K562 treated with DMSO at 1 percent for 12 hours (cell line): Measurements from ENCODE around the gene TASOR2. TPM values are rescaled to one million over a fixed set of nuclear protein-coding genes. Genes with fewer than 3 reads are reported as not detected.

Experiments
- total RNA-seq: library from RNA; unstranded; fragments of 300-600 nt; gene quantifications from 2 replicates; pipeline ENCODE4 v1.2.3, GENCODE V29; 2022; ENCODE audit not compliant: insufficient read depth

The TASOR2 gene
- 8.1 and 33.8 TPM in 2 replicates for total RNA-seq

GRCh38 chr10:5684318-5684970 is at the start of gene TASOR2:
TASOR2 (plus strand) TSS chr10:5684838; CDS start chr10:5720643, 35,805 bp downstream.

GRCh38 chr10:5666008-5666840 is 18.4 kb upstream of the TASOR2 start, which contains the start of gene ASB13:
ASB13 (minus strand) TSS chr10:5666595; CDS start chr10:5666551, 44 bp downstream.

Other genes starting within 250 kb of the TASOR2 start
- gene CALML5, start 185.3 kb upstream of the TASOR2 start, total RNA-seq = not detected in 2 replicates
- not detected in 2 replicates for gene CALML3, start 159.9 kb upstream of the TASOR2 start, total RNA-seq
- 22.2 and 39.4 TPM in 2 replicates for gene ASB13, start 18.2 kb upstream of the TASOR2 start, total RNA-seq
- 106 and 210 TPM in 2 replicates for gene GDI2, start 128.6 kb downstream of the TASOR2 start, total RNA-seq
- 4.8 and 7.0 TPM in 2 replicates for gene ANKRD16, start 205.1 kb downstream of the TASOR2 start, total RNA-seq
- 51.1 and 78.6 TPM in 2 replicates for gene FBH1, start 205.4 kb downstream of the TASOR2 start, total RNA-seq